NCI-H146 treated with DMSO at 0.1 percent for 48 hours (cell line): Measurements from ENCODE around the gene LMF1.

ENCODE experiments used
- DNase-seq: peaks from one replicate; lab custom pipeline; 2025; ENCODE audit not compliant: unreplicated experiment; lab: John Stamatoyannopoulos, UW

Gene LMF1

GRCh38 chr16:1003391-1004347 lies 32.9 kb upstream of the LMF1 start:
- DNase-seq = no peak

- DNase-seq = no peak
These were observed 31.8 kb upstream of the LMF1 start for GRCh38 chr16:1002399-1003166.

GRCh38 chr16:1001096-1001495 lies 30.3 kb upstream of the LMF1 start:
- no peak for DNase-seq

GRCh38 chr16:1000608-1001007 lies 29.8 kb upstream of the LMF1 start:
- DNase-seq = no peak

GRCh38 chr16:999677-1000076 lies 28.9 kb upstream of the LMF1 start:
- no peak for DNase-seq

GRCh38 chr16:998615-999014 lies 27.8 kb upstream of the LMF1 start:
- no peak for DNase-seq

- no peak for DNase-seq
These were observed 27.4 kb upstream of the LMF1 start for GRCh38 chr16:998211-998610.

- no peak for DNase-seq
These were observed 26.8 kb upstream of the LMF1 start for GRCh38 chr16:997440-998051.

- no peak for DNase-seq
These were observed 25.9 kb upstream of the LMF1 start for GRCh38 chr16:996681-997080.

GRCh38 chr16:995783-996182 lies 25.0 kb upstream of the LMF1 start:
- no peak for DNase-seq

- no peak for DNase-seq
These were observed 24.3 kb upstream of the LMF1 start for GRCh38 chr16:995087-995486.

GRCh38 chr16:993731-994130 lies 22.9 kb upstream of the LMF1 start:
- no peak for DNase-seq

- no peak for DNase-seq
These were observed 21.0 kb upstream of the LMF1 start for GRCh38 chr16:991773-992172.

- no peak for DNase-seq
These were observed 20.6 kb upstream of the LMF1 start for GRCh38 chr16:991345-991744.

GRCh38 chr16:990516-991291 lies 19.9 kb upstream of the LMF1 start:
- DNase-seq = no peak

GRCh38 chr16:989354-989814 lies 18.6 kb upstream of the LMF1 start:
- no peak for DNase-seq

- no peak for DNase-seq
These were observed 17.9 kb upstream of the LMF1 start for GRCh38 chr16:988471-989353.

- DNase-seq = no peak
These were observed 17.1 kb upstream of the LMF1 start for GRCh38 chr16:987906-988305.

GRCh38 chr16:986925-987582 lies 16.3 kb upstream of the LMF1 start:
- DNase-seq = no peak
